ENCODE measurements around the gene CMA1. TPM values are rescaled to one million over a fixed set of nuclear protein-coding genes. Genes with fewer than 3 reads are reported as not detected.
"Not testable (repeated sequence)": the region's sequence is repeated elsewhere in the genome, so short reads cannot be mapped to it uniquely, and the experiment has no call there.

The CMA1 gene
- total RNA-seq, 1 donor, result not detected

GRCh38 chr14:24482699-24483303 is 25.3 kb downstream of the CMA1 start:
- not testable (repeated sequence) for H3K27me3 ChIP-seq (ENCODE audit: insufficient read depth, low read length); H3K4me3 ChIP-seq (ENCODE audit: low read length); H3K9me3 ChIP-seq (ENCODE audit: low read depth, low read length); H3K4me1 ChIP-seq (ENCODE audit: insufficient read depth, low read length)

DNA sequence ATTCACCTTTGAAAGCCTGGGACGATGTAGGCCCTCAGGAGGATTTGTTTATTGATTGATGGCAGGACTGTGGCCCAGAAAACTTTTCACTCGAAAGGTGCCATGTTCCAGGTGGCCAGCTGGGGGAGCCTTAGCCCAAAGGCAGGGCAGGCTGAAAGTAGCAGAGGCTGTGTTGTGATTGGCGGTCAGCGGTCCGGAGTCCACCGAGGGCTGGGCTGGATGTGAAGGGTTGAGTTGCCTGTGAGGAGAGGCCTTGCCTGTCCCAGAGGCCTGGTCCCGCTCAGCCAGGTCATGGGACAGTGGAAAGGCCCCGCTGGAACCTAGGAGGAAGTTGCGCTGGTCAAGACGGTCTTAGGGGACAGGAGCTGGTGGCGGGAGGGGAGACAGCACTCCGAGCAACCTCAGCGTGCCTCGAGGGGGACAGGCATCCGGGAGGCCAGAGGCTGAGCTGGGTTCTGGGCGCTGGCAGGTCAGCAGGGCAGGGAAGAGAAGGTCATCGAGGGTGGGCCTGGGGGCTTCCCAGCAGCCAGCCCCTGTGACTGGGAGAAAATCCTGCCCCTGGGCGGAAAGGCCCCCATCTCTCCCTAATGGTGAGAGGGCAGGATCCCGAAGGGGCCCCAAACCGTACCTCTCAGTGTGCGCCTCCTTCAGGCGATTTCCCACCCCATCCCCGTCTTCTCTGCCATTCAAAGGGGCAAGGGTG is 26.3 kb downstream of the CMA1 start:
- no peaks in the 10 kb centered on the region for H3K27me3 ChIP-seq (ENCODE audit: insufficient read depth, low read length)
- H3K4me1 ChIP-seq (ENCODE audit: insufficient read depth, low read length), result peaks cover 8% of the 10 kb centered on the region
- H3K4me3 ChIP-seq (ENCODE audit: low read length), result no peak overlapping the region
- H3K9me3 ChIP-seq (ENCODE audit: low read depth, low read length), result no peaks in the 10 kb centered on the region

GRCh38 chr14:24479999-24480398 is 28.1 kb downstream of the CMA1 start:
- H3K27me3 ChIP-seq (ENCODE audit: insufficient read depth, low read length); H3K4me1 ChIP-seq (ENCODE audit: insufficient read depth, low read length); H3K4me3 ChIP-seq (ENCODE audit: low read length); H3K9me3 ChIP-seq (ENCODE audit: low read depth, low read length): not testable (repeated sequence)

GRCh38 chr14:24475261-24475660 is 32.8 kb downstream of the CMA1 start:
- no peak overlapping the region for H3K4me3 ChIP-seq (ENCODE audit: low read length)
- no peaks in the 10 kb centered on the region for H3K9me3 ChIP-seq (ENCODE audit: low read depth, low read length)
- H3K27me3 ChIP-seq (ENCODE audit: insufficient read depth, low read length), result no peaks in the 10 kb centered on the region
- H3K4me1 ChIP-seq (ENCODE audit: insufficient read depth, low read length), result no peaks in the 10 kb centered on the region

- no peaks in the 10 kb centered on the region for H3K27me3 ChIP-seq (ENCODE audit: insufficient read depth, low read length)
- no peaks in the 10 kb centered on the region for H3K4me1 ChIP-seq (ENCODE audit: insufficient read depth, low read length)
- no peaks in the 10 kb centered on the region for H3K9me3 ChIP-seq (ENCODE audit: low read depth, low read length)
- H3K4me3 ChIP-seq (ENCODE audit: low read length), result no peak overlapping the region
Observed at GRCh38 chr14:24473211-24473610, 34.9 kb downstream of the CMA1 start.

- not testable (repeated sequence) for H3K9me3 ChIP-seq (ENCODE audit: low read depth, low read length); H3K4me1 ChIP-seq (ENCODE audit: insufficient read depth, low read length); H3K4me3 ChIP-seq (ENCODE audit: low read length); H3K27me3 ChIP-seq (ENCODE audit: insufficient read depth, low read length)
Observed at GRCh38 chr14:24470450-24470849, 37.6 kb downstream of the CMA1 start.

DNA sequence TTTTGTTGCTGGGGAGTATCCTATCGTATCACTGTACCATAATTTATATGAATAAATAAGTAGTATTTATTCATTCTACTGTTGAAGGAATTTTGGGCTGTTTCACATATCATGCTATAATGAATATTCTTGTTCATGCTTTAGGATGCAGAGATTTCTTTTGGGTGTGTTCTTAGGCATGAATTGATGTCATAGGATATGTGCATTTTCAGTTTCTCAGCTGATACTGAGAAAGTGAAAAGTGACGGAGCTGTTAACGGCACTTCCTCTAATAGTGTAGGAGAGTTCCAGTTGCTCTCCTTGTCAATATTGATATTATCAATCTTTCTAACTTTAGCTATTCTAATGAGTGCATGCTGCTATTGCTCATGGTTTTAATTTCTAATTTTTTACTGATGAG is 42.3 kb downstream of the CMA1 start:
- no peaks in the 10 kb centered on the region for H3K27me3 ChIP-seq (ENCODE audit: insufficient read depth, low read length)
- no peaks in the 10 kb centered on the region for H3K9me3 ChIP-seq (ENCODE audit: low read depth, low read length)
- H3K4me1 ChIP-seq (ENCODE audit: insufficient read depth, low read length), result peaks cover 4% of the 10 kb centered on the region
- no peak overlapping the region for H3K4me3 ChIP-seq (ENCODE audit: low read length)

- Histone ChIP-seq H3K9me3 (ENCODE audit: low read depth, low read length) (no peaks in the 10 kb centered on the region), H3K4me3 (ENCODE audit: low read length) (no peak overlapping the region), H3K27me3 (ENCODE audit: insufficient read depth, low read length) (no peaks in the 10 kb centered on the region), H3K4me1 (ENCODE audit: insufficient read depth, low read length) (peaks cover 4% of the 10 kb centered on the region)
Observed at GRCh38 chr14:24465368-24465767, 42.7 kb downstream of the CMA1 start.

DNA sequence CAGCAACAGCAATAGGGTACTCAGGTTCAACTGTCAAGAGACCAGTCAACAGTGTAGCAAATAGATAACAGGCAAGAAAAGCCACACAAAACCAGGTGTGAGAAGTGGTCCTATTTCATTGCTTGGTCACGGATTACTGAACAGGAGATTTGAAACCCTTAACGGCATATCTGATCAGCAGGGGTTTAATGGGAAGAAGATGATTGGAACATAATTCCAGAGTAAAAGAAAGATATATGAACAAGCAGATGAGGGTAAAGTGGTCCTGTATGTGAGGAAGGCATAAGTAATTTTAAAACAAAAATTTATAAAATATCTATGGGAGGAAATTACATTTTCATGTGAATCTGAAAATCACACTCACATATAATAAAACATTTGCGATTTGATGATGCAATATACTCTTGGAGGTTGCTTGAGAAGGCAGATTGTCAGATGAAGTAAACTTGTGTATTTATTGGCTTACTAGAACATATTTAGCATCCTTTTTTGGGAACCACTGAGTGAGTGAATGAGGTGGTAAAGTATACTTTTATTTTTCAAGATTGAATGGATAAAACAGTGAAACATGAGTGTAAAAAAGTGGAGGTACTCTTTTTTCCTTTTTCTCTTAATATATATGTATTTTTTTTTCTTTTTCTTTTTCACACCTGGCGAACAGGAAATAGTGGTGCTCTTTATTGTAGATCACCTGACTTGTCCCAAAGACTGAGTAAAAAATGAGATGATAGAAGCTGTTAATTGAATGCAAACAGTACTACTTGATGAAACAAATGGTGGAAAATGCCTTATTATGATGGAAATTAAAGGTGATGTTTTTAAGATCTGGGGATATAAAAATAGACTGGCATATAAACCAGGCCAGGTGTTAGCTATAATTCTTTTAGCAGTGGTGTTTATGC is 43.9 kb downstream of the CMA1 start:
- Histone ChIP-seq H3K9me3 (ENCODE audit: low read depth, low read length) (no peaks in the 10 kb centered on the region), H3K4me1 (ENCODE audit: insufficient read depth, low read length) (peaks cover 4% of the 10 kb centered on the region), H3K27me3 (ENCODE audit: insufficient read depth, low read length) (no peaks in the 10 kb centered on the region), H3K4me3 (ENCODE audit: low read length) (no peak overlapping the region)

DNA sequence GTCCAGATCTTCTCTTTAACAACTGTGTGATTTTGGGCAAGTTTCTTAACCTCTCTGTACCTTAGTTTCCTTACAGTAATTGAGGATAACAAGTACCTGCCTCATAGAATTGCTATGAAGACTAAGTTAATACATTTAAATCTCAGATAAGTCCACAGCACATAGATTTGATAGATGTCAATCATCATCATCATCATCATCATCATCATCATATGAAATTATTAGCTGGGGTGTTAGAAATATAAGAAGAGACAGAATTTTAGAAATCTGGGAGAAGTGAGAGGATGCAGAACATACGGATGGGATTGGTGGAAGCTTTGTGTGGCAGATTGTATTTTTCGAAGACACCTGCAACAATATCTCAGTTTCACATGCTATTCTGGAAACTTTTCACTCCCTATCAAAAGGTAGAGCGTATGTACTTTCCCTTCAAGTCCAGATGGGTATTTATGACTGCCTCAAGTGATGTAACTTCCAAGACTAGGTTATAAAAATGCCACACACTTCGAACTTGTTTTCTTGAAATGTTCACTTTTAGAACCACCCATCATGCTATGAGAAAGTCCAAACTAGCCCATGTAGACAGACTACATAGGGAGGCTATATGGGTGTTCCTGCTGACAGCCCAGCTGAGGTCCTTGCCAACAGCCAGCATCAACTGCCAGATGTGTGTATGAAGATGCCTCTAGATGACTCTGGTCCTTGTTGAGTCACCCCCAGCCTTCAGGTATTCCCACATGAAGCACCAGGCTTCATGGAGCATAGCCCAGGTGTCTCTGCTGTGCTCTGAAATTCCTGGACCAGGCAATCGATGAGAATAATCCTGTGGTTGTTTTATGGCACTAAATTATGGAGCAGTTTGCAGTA is 44.8 kb downstream of the CMA1 start:
- Histone ChIP-seq H3K4me1 (ENCODE audit: insufficient read depth, low read length) (peaks cover 4% of the 10 kb centered on the region), H3K27me3 (ENCODE audit: insufficient read depth, low read length) (no peaks in the 10 kb centered on the region), H3K4me3 (ENCODE audit: low read length) (no peak overlapping the region), H3K9me3 (ENCODE audit: low read depth, low read length) (no peaks in the 10 kb centered on the region)

GRCh38 chr14:24461336-24461735 is 46.7 kb downstream of the CMA1 start:
- H3K4me3 ChIP-seq (ENCODE audit: low read length), result no peak overlapping the region
- H3K4me1 ChIP-seq (ENCODE audit: insufficient read depth, low read length), result peaks cover 4% of the 10 kb centered on the region
- no peaks in the 10 kb centered on the region for H3K9me3 ChIP-seq (ENCODE audit: low read depth, low read length)
- no peaks in the 10 kb centered on the region for H3K27me3 ChIP-seq (ENCODE audit: insufficient read depth, low read length)

- no peak overlapping the region for H3K4me3 ChIP-seq (ENCODE audit: low read length)
- no peaks in the 10 kb centered on the region for H3K27me3 ChIP-seq (ENCODE audit: insufficient read depth, low read length)
- H3K9me3 ChIP-seq (ENCODE audit: low read depth, low read length), result no peaks in the 10 kb centered on the region
- no peaks in the 10 kb centered on the region for H3K4me1 ChIP-seq (ENCODE audit: insufficient read depth, low read length)
Observed at GRCh38 chr14:24459331-24459730, 48.7 kb downstream of the CMA1 start.

DNA sequence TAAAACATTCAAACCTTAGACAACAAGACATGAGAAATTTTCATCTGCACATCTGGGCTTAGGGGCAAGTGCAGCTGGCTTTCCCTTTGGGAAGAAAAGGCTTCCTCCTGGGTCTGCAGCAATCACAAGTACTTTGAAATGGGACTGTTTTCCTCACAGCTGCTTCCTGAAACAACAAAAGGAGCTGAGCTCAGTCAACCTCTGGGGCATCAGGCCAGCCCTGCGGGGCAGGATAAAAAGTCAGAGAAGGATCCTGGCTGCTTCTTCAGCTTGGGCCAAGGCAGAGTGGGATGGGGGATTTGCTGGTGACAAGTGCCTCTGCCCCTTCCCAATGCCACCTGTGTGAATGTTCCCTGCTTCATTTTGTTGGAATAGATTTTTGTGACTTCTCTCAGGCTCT is 49.3 kb downstream of the CMA1 start:
- Histone ChIP-seq H3K4me1 (ENCODE audit: insufficient read depth, low read length) (no peaks in the 10 kb centered on the region), H3K27me3 (ENCODE audit: insufficient read depth, low read length) (no peaks in the 10 kb centered on the region), H3K9me3 (ENCODE audit: low read depth, low read length) (no peaks in the 10 kb centered on the region), H3K4me3 (ENCODE audit: low read length) (no peak overlapping the region)

- Histone ChIP-seq H3K4me1 (ENCODE audit: insufficient read depth, low read length) (no peaks in the 10 kb centered on the region), H3K27me3 (ENCODE audit: insufficient read depth, low read length) (no peaks in the 10 kb centered on the region), H3K4me3 (ENCODE audit: low read length) (no peak overlapping the region), H3K9me3 (ENCODE audit: low read depth, low read length) (no peaks in the 10 kb centered on the region)
Observed at GRCh38 chr14:24456980-24457379, 51.1 kb downstream of the CMA1 start.
